ENCODE results near the gene EHMT1. TPM values are rescaled to one million over a fixed set of nuclear protein-coding genes. Genes with fewer than 3 reads are reported as not detected.

Gene EHMT1
- total and polyA plus RNA-seq, 10 of the 15 experiments (the other 5 are each of a cell fraction or from before 2014, with no cell fraction given) = 2.9 to 100 (median 48.1) TPM

- H3K27ac ChIP-seq (ENCODE audit: control insufficient read depth, insufficient read depth) = no peak overlapping the region
- ATAC-seq (no peak), DNase-seq (ENCODE audit: low read depth, low spot score) (no peak), FAIRE-seq (no peak)
- BruUV-seq (replicated peaks) = no TSS peak
- H3K4me1 ChIP-seq (ENCODE audit: control insufficient read depth, insufficient read depth, low read length) = no peaks in the 10 kb centered on the region; the same call in 1 of the 2 replicates
- H3K4me3 ChIP-seq = no peak overlapping the region
- 94% methylated on average over 18 of the region's 18 CpGs for WGBS (ENCODE audit: insufficient coverage, insufficient replicate concordance, low lambda C conversion rate, missing lambda C conversion rate)
- ChIA-PET CTCF (no interaction called here), POLR2A (no interaction called here), RAD21 (ENCODE audit: unreplicated experiment) (no interaction called here), SMC1A (ENCODE audit: uncharacterized antibody, unreplicated experiment) (no interaction called here)
- H3K79me2 ChIP-seq (ENCODE audit: control insufficient read depth, insufficient read depth, low read length) = peaks cover 26% of the 10 kb centered on the region
- TF ChIP-seq IRF4 (IDR thresholded peaks at IDR 0.05; ENCODE audit: low read depth, low read length) (no peak), JUNB (IDR thresholded peaks at IDR 0.05) (no peak), PML (IDR thresholded peaks at IDR 0.05; ENCODE audit: low read length) (no peak)
- H3K9me3 ChIP-seq (replicated peaks; ENCODE audit: control insufficient read depth, insufficient read depth, low read length) = peaks cover 12% of the 10 kb centered on the region
- H4K20me1 ChIP-seq (ENCODE audit: control insufficient read depth, insufficient read depth) = no peaks in the 10 kb centered on the region
- peaks cover 11 to 13% of the 10 kb centered on the region in 2 experiments; a peak in 3 of 4 replicates for H3K36me3 ChIP-seq (ENCODE audit: control insufficient read depth in 2 of 2, insufficient read depth in 2 of 2, low read length in 1 of 2)
- H2AFZ ChIP-seq (ENCODE audit: control insufficient read depth, low read depth, low read length) = no peak overlapping the region
- no peaks in the 10 kb centered on the region for H3K27me3 ChIP-seq (replicated peaks in 1 of 2; ENCODE audit: control insufficient read depth in 2 of 2, insufficient read depth in 2 of 2, low read length in 1 of 2)
- H3K4me2 ChIP-seq (ENCODE audit: control insufficient read depth, insufficient read depth) = no peak overlapping the region
- H3K9ac ChIP-seq (ENCODE audit: control insufficient read depth, insufficient read depth, low read length) = no peak overlapping the region
- intact Hi-C loops (cut with micrococcal nuclease; ENCODE audit: unreplicated experiment) (no loop called here), in situ Hi-C loops (cut with MboI) (no loop called here)
These were observed 92.9 kb downstream of the EHMT1 start for GRCh38 chr9:137711678-137712105.

GRCh38 chr9:137715321-137715720 lies 96.5 kb downstream of the EHMT1 start:
- DNase-seq (ENCODE audit: low read depth, low spot score) (no peak), ATAC-seq (peak; percentile 37; the same call in 2 of the 3 replicates), FAIRE-seq (no peak)
- Histone ChIP-seq H3K27ac (ENCODE audit: control insufficient read depth, insufficient read depth) (no peak overlapping the region), H3K4me2 (ENCODE audit: control insufficient read depth, insufficient read depth) (no peak overlapping the region), H4K20me1 (ENCODE audit: control insufficient read depth, insufficient read depth) (no peaks in the 10 kb centered on the region), H3K36me3 (ENCODE audit: control insufficient read depth in 2 of 2, insufficient read depth in 2 of 2, low read length in 1 of 2) (peaks cover 11 to 23% of the 10 kb centered on the region in 2 experiments; a peak in 3 of 4 replicates), H3K4me1 (ENCODE audit: control insufficient read depth, insufficient read depth, low read length) (no peaks in the 10 kb centered on the region; the same call in 1 of the 2 replicates), H2AFZ (ENCODE audit: control insufficient read depth, low read depth, low read length) (no peak overlapping the region), H3K27me3 (replicated peaks in 1 of 2; ENCODE audit: control insufficient read depth in 2 of 2, insufficient read depth in 2 of 2, low read length in 1 of 2) (no peaks in the 10 kb centered on the region), H3K9me3 (replicated peaks; ENCODE audit: control insufficient read depth, insufficient read depth, low read length) (peaks cover 12% of the 10 kb centered on the region), H3K4me3 (no peak overlapping the region), H3K79me2 (ENCODE audit: control insufficient read depth, insufficient read depth, low read length) (peaks cover 5% of the 10 kb centered on the region), H3K9ac (ENCODE audit: control insufficient read depth, insufficient read depth, low read length) (no peak overlapping the region)
- BruUV-seq (replicated peaks) = no TSS peak
- ChIA-PET POLR2A (no interaction called here), CTCF (no interaction called here), RAD21 (ENCODE audit: unreplicated experiment) (no interaction called here), SMC1A (ENCODE audit: uncharacterized antibody, unreplicated experiment) (no interaction called here)
- intact Hi-C loops (cut with micrococcal nuclease; ENCODE audit: unreplicated experiment) (no loop called here), in situ Hi-C loops (cut with MboI) (no loop called here)
- WGBS (ENCODE audit: insufficient coverage, insufficient replicate concordance, low lambda C conversion rate, missing lambda C conversion rate) = 33% methylated on average over 12 of the region's 12 CpGs
- TF ChIP-seq REST (IDR thresholded peaks at IDR 0.05; ENCODE audit: low read depth, low read length) (no peak), ZNF592 (IDR thresholded peaks at IDR 0.05) (no peak), NR2F1 (conservative IDR thresholded peaks at IDR 0.05) (no peak), ZNF217 (IDR thresholded peaks at IDR 0.05) (no peak), E2F4 (IDR thresholded peaks at IDR 0.05; ENCODE audit: low read depth, low read length) (no peak), MYB (IDR thresholded peaks at IDR 0.05; ENCODE audit: borderline replicate concordance, low read depth, low read length) (no peak)

Measured in GM12878 (cell line).